Neural progenitor cell (in vitro differentiated cells): ENCODE results near the gene PRKAA1. TPM values are rescaled to one million over a fixed set of nuclear protein-coding genes. Genes with fewer than 3 reads are reported as not detected.

ENCODE experiments used
- DNase-seq: peaks from one replicate; pipeline ENCODE4 v3.0.0-alpha.2; 2016; ENCODE audit warnings: low spot score
- H2AFZ ChIP-seq: fragments of 200-600 bp; sonication (generic); replicated peaks from 2 replicates; pipeline ENCODE4 v1.6.1; 2016; ENCODE audit warnings: antibody characterized with exemption
- H3F3A ChIP-seq: fragments of 200-600 bp; sonication (generic); 2 replicates; pipeline ENCODE4 v1.6.1; 2016; ENCODE audit warnings: antibody characterized with exemption, low read depth
- H3K27ac ChIP-seq: fragments of 200-600 bp; sonication (generic); 2 replicates; pipeline ENCODE4 v1.5.1; 2016; ENCODE audit warnings: mild to moderate bottlenecking
- H3K27me3 ChIP-seq: fragments of 200-600 bp; sonication (generic); 2 replicates; pipeline ENCODE4 v1.6.1; 2016; ENCODE audit warnings: mild to moderate bottlenecking, moderate library complexity
- H3K36me3 ChIP-seq: fragments of 200-600 bp; sonication (generic); 2 replicates; pipeline ENCODE4 v1.5.1; 2016
- H3K4me1 ChIP-seq: fragments of 200-600 bp; sonication (generic); 2 replicates; pipeline ENCODE4 v1.6.1; 2016; ENCODE audit warnings: mixed run types
- H3K4me2 ChIP-seq: fragments of 200-600 bp; sonication (generic); 2 replicates; pipeline ENCODE4 v1.6.1; 2016
- H3K4me3 ChIP-seq: fragments of 200-600 bp; sonication (generic); 2 replicates; pipeline ENCODE4 v1.5.1; 2016
- H3K79me2 ChIP-seq: fragments of 200-600 bp; sonication (generic); 2 replicates; pipeline ENCODE4 v1.6.1; 2016; ENCODE audit warnings: low read depth
- H3K9ac ChIP-seq: fragments of 200-600 bp; sonication (generic); 2 replicates; pipeline ENCODE4 v1.6.1; 2016
- H3K9me3 ChIP-seq: fragments of 200-600 bp; sonication (generic); 2 replicates; pipeline ENCODE4 v1.5.1; 2016; ENCODE audit warnings: low read depth
- H4K20me1 ChIP-seq: fragments of 200-600 bp; sonication (generic); 2 replicates; pipeline ENCODE4 v1.6.1; 2016; ENCODE audit warnings: low read depth
- H3K27ac Mint-ChIP-seq: 3 replicates; pipeline ENCODE4 v1.8.0; 2021; ENCODE audit warnings: mixed read lengths
- H3K27me3 Mint-ChIP-seq: 2 replicates; pipeline ENCODE4 v1.8.0; 2022; ENCODE audit warnings: low read depth, mild to moderate bottlenecking, inconsistent platforms, moderate library complexity, mixed read lengths; ENCODE audit not compliant: insufficient read depth
- H3K36me3 Mint-ChIP-seq: 3 replicates; pipeline ENCODE4 v1.8.0; 2021; ENCODE audit warnings: mixed read lengths
- H3K4me1 Mint-ChIP-seq: 3 replicates; pipeline ENCODE4 v1.8.0; 2021; ENCODE audit warnings: mixed read lengths
- H3K4me3 Mint-ChIP-seq: 3 replicates; pipeline ENCODE4 v1.8.0; 2021; ENCODE audit warnings: mild to moderate bottlenecking, moderate library complexity, mixed read lengths
- H3K9me3 Mint-ChIP-seq: 3 replicates; pipeline ENCODE4 v1.8.0; 2020; ENCODE audit warnings: mixed read lengths
- CTCF ChIP-seq: fragments of 200-600 bp; sonication (generic); IDR thresholded peaks from 2 replicates; pipeline ENCODE4 v1.5.1; 2017; ENCODE audit warnings: antibody characterized with exemption, mild to moderate bottlenecking
- EZH2 ChIP-seq: fragments of 200-600 bp; sonication (generic); IDR thresholded peaks from 2 replicates; pipeline ENCODE4 v1.6.1; 2017; ENCODE audit warnings: antibody characterized with exemption, mild to moderate bottlenecking, moderate library complexity
- EZH2phosphoT487 ChIP-seq: fragments of 200-600 bp; sonication (generic); IDR thresholded peaks from 2 replicates; pipeline ENCODE4 v1.6.1; 2017; ENCODE audit warnings: antibody characterized with exemption
- total RNA-seq: library from RNA; depleted of rRNA; stranded (reverse); fragments of >200 nt; gene quantifications from 2 replicates; pipeline ENCODE4 v1.2.3, GENCODE V29; 2015; ENCODE audit warnings: low replicate concordance

PRKAA1 gene
- total RNA-seq, 1 donor from 2014 or later, result 58.5 TPM

DNA sequence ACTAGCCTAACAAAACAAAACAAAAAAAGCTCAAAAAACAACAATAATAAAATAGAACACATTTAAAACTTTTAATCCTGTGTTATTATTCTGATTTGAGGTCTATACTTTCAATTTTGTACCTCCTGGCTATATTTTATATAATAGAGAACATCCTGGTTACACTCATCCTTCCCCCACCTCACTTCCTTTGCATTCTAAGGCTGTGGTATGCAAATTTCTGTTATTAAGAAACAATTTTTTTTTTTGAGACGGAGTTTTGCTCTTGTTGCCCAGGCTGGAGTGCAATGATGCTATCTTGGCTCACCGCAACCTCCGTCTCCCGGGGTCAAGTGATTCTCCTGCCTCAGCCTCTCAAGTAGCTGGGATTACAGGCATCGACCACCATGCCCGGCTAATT, 39.9 kb upstream of the PRKAA1 start:
- Histone ChIP-seq H3K9me3 (no peaks in the 10 kb centered on the region), H3K27ac (no peak overlapping the region), H3K79me2 (peaks cover 25% of the 10 kb centered on the region), H2AFZ (no peak overlapping the region), H3K27me3 (no peaks in the 10 kb centered on the region), H3K4me3 (no peak overlapping the region), H3K36me3 (peaks cover 13% of the 10 kb centered on the region), H3F3A (peaks cover 32% of the 10 kb centered on the region), H3K4me1 (peaks cover 15% of the 10 kb centered on the region), H4K20me1 (peaks cover 16% of the 10 kb centered on the region), H3K9ac (no peak overlapping the region), H3K4me2 (no peak overlapping the region)
- DNase-seq, result no peak
- Mint-ChIP-seq H3K4me3 (no peak overlapping the region), H3K27me3 (peaks cover 4% of the 10 kb centered on the region), H3K4me1 (peaks cover 28% of the 10 kb centered on the region), H3K27ac (no peak overlapping the region), H3K9me3 (no peaks in the 10 kb centered on the region), H3K36me3 (peaks cover 18% of the 10 kb centered on the region)
- no peak for TF ChIP-seq EZH2phosphoT487
- TF ChIP-seq EZH2, result no peak
- no peak for TF ChIP-seq CTCF

DNA sequence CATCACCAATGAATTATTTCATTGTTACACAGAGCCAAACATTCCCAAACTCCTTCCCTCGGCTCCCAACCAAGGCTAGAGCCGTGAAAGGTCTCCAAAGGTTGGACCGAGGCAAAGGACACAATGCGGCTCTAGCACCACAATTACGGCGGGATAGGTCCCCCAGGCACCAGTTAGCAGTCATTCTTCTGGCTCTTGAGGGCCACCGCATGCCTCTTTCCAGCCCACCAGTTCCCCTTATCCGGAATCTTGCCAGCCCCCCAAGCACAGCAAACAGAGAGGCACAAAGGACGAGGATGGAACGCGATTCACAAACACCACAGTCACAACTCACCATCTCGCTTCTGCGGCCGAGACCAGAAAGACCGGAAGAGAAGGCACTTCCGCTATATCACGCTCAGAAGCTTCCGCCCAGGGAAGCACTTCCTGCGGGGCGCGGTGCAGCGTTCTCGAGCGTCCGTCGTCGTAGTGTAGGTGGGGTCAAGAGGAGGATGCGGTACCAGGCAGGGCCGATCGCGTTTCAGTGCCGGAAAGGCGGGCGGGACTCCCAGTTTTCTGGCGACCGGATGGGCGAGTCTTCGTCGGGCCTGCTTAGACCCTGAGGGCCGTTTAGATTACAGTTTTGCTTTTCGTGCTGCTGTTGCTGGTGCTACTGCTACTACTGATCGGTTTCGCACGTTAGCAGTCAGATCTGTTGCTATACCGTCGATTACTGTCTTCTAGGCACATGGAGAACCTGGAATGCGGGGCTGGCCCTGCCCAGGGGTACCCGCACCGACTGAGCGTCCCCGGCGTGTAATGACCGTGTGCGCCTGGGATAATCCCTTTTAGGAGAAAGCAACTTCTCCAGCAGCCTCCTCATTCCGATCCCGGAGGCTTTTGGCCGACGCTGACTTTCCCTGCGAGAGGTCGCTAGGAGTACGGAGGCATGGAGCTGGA, 36.9 kb upstream of the PRKAA1 start, which contains the start of gene RPL37:
Gene RPL37, minus strand, starts transcription at position 374 of the 939 bp plus-strand sequence. Its CDS starts 37 bp downstream, at position 337.
- peak within 1 kb of the TSS; percentile 96 for H3K4me3 ChIP-seq
- H3F3A ChIP-seq, result peaks cover 60% of the 10 kb centered on the region
- peak; percentile 97 for DNase-seq
- H3K27ac Mint-ChIP-seq, result peak within 1 kb of the TSS; percentile 100
- H3K79me2 ChIP-seq, result peaks cover 55% of the 10 kb centered on the region
- H3K9me3 ChIP-seq, result no peaks in the 10 kb centered on the region
- H3K27me3 ChIP-seq, result no peaks in the 10 kb centered on the region
- peak within 1 kb of the TSS; percentile 100 for H3K9ac ChIP-seq
- H3K9me3 Mint-ChIP-seq, result no peaks in the 10 kb centered on the region
- TF ChIP-seq EZH2phosphoT487 (no peak), EZH2 (no peak), CTCF (no peak)
- peak within 1 kb of the TSS; percentile 100 for H3K4me3 Mint-ChIP-seq
- H3K27me3 Mint-ChIP-seq, result peaks cover 4% of the 10 kb centered on the region
- H3K36me3 Mint-ChIP-seq, result peaks cover 39% of the 10 kb centered on the region
- peaks cover 46% of the 10 kb centered on the region for H4K20me1 ChIP-seq
- H3K4me1 ChIP-seq, result peaks cover 23% of the 10 kb centered on the region
- peak within 1 kb of the TSS; percentile 92 for H3K27ac ChIP-seq
- H3K36me3 ChIP-seq, result peaks cover 39% of the 10 kb centered on the region
- peak within 1 kb of the TSS; percentile 91 for H2AFZ ChIP-seq
- H3K4me2 ChIP-seq, result peak within 1 kb of the TSS; percentile 97
- peaks cover 38% of the 10 kb centered on the region for H3K4me1 Mint-ChIP-seq

DNA sequence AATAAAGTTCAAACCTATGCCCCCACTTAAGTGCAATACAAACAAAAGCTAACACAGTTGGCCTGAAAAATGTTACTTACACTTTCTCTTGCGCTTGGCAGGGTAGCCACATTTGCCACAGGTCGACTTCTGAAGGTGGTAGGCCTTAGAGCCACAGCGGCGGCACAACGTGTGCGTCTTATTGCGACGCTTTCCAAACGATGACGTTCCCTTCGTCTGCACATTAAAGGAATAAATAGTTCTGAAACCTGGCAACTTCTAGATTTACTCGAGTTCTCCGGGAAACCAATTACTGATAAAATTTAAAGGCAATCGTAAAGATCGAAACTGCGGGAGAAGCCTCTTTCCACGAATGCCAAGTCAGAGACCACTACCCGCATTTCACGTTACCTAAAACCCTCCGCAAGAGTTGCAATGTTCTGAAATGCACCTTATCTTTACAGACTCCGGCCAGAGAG, 36.2 kb upstream of the PRKAA1 start:
- Histone ChIP-seq H3K4me1 (peaks cover 23% of the 10 kb centered on the region), H3F3A (peaks cover 67% of the 10 kb centered on the region), H3K79me2 (peaks cover 60% of the 10 kb centered on the region), H3K4me3 (peak overlapping the region; percentile 96), H3K9me3 (no peaks in the 10 kb centered on the region), H4K20me1 (peaks cover 53% of the 10 kb centered on the region), H3K27me3 (no peaks in the 10 kb centered on the region), H3K36me3 (peaks cover 44% of the 10 kb centered on the region), H3K27ac (peak overlapping the region; percentile 92), H2AFZ (peak overlapping the region; percentile 20), H3K9ac (peak overlapping the region; percentile 100), H3K4me2 (peak overlapping the region; percentile 97)
- Mint-ChIP-seq H3K27ac (peak overlapping the region; percentile 100), H3K36me3 (peaks cover 43% of the 10 kb centered on the region), H3K9me3 (no peaks in the 10 kb centered on the region), H3K4me1 (peaks cover 38% of the 10 kb centered on the region), H3K27me3 (peaks cover 4% of the 10 kb centered on the region), H3K4me3 (peak overlapping the region; percentile 100)
- TF ChIP-seq EZH2 (no peak), EZH2phosphoT487 (no peak), CTCF (no peak)
- peak; percentile 31 for DNase-seq
